AML-193 (cell line): Measurements from ENCODE around the gene MYRIP.
"Not testable (repeated sequence)": the region's sequence is repeated elsewhere in the genome, so short reads cannot be mapped to it uniquely, and the experiment has no call there.

ENCODE experiments used
- DNase-seq, 2 experiments: peaks; one replicate each; lab custom pipeline; 2025; lab: John Stamatoyannopoulos, UW

The MYRIP gene

DNA sequence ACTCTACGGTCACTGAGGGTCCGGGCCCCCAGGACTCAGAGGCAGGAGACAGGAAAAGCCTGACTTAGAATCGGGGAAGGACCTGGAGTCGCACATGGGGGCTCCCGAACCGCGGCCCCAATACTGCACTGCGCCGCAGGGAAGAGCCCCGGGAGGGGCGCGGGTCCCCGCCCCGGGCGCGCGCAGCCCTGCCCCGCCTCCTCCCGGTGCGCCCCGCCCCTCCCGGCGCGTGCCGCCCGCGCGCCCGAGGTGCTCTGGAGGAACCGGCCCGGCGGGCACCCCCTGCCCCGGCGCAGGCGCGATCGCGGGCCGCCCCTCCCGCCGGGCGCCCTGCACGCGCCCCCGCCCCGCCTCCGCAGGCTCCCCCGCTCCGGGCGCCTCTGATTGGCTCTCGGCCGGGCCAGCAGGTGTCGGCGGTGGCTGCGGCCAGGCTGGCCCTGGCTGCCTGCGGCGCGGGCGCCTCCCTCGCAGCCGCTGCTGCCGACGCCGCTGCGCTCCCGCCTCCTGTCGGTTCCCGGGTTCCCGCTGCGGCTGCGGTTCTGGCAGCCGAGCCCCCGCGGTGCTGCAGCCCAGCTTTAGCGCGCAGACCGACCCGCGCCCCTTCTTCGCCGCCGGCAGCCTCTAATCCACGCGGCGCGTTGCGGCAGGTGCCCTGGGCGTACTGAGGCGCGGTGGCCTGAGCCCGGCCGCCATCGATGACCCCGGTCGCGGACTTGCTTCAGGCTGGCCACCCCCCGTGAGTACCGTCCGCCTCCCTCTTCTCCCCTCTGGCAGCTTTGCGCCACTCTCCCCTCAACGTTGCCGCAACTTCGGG, at the start of gene MYRIP:
TSS of gene MYRIP (plus strand) at position 429 of the 814 bp plus-strand sequence. CDS start 91,208 bp downstream, outside the sequence.
- DNase-seq = peak; percentile 36 to 50

DNA sequence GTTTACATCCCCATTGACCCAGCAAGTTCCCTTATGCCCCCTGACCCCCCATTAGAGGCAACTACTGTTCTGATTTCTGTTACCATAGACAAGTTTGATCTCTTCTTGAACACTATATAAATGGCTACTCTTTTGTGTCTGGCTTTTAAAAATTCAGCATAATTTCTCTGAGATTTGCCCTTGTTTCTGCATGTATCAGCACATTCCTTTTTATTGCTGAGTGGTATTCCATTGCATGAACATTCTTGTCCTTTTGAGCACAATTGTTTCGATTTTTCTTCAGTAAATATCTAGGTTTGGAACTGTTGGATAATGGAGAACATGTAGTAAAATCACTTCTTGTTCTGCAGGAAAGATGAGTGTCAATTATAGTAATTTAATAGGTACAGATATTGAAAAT, 49.1 kb upstream of the MYRIP start:
- no peak for DNase-seq

DNA sequence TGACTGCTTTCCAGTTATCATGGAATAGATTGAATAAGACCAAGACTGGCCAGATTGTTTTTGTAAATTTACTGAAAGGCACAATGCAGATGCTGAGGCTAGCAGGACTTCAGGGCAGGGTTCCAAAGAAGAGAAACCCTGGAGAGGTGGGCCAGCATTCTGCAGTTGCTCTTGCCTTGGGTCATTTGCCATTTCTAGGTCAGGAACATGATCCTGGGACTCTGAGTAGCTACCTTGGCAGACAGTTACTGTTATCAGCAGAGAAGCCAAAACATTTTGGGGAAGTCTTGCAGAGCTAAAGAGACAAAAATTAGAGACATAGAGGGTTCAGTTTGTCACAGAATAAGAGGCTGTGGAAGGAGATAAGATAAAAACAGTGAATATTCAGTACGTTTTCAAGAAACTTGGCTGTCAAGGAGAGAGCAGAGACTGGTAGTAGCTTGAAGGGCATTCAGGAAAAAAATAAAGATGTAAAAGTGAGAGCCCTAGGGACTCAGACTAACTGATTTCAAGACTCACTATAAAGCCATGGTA, 46.8 kb upstream of the MYRIP start:
- DNase-seq = no peak

DNA sequence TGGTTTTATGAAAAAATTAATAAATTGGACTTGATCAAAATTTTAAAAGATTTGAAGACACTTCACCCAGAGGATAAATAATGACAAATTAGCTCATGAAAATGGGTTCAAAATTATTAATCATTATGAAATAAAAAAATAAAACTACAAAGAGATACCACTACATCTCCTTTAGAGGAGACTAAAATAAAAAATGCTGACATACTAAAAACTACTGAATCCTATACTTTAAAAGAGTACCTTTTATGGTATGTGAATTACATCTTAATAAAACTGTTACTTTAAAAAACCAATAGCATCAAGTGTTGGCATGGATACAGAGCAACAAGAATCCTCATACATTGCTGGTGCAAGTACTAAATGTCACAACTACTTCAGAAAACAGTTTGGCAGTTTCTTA, 46.0 kb upstream of the MYRIP start:
- no peak for DNase-seq

DNA sequence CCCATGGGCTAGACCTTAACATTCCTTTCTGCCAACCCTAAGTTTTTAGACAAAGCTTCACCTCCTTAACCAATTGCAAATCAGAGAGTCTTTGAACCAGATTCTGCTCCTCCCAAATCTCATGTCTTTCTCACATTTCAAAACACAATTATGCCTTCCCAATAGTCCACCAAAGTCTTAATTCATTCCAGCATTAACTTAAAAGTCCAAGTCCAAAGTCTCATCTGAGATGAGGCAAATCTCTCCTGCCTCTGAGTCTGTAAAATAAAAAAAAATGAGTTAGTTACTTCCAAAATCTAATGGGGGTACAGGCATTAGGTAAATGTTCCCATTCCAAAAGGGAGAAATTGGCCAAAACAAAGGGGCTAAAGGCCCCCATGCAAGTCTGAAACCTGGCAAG, 43.8 kb upstream of the MYRIP start:
- DNase-seq = no peak

DNA sequence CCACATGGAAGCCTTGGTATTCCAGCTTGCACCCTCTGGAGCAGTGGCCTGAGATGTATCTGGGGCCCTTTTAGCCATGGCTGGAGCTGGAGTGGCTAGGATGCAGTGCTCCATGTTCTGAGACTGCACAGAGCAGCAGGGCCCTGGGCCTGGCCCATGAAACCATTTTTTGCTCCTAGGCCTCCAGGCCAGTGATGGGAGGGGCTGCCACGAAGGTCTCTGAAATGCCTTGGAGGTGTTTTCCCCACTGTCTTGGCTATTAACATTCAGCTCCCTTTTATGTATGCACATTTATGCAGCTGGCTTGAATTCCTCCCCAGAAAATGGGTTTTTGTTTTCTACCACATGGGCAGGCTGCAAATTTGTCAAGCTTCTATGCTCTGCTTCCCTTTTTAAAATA, 43.0 kb upstream of the MYRIP start:
- DNase-seq = no peak

DNA sequence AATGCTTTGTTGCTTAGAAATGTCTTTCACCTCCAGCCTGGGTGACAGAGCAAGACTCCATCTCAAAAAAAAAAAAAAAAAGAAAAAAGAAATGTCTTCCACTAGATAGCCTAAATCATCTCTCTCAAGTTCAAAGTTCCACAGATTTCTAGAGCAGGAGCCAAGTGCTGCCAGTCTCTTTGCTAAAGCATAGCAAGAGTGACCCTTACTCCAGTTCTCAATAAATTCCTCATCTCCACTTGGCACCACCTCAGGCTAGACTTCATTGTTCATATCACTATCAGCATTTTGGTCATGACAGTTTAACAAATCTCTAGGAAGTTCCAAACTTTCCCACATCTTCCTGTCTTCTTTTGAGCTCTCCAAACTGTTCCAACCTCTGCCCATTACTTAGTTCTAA, 42.5 kb upstream of the MYRIP start:
- DNase-seq = not testable (repeated sequence)

DNA sequence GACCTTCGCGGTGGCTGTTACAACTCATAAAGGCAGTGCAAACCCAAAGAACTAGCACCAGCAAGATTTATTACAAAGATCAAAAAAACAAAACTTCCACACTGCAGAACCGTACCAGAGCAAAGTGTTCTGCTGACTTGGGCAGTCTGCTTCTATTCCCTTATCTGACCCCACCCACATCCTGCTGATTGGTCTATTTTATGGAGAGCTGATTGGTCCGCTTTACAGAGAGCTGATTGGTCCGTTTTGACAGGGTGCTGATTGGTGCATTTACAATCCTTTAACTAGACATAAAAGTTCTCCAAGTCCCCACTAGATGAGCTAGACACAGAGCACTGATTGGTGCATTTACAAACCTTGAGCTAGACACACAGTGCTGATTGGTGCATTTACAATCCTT, 31.2 kb upstream of the MYRIP start:
- not testable (repeated sequence) for DNase-seq

DNA sequence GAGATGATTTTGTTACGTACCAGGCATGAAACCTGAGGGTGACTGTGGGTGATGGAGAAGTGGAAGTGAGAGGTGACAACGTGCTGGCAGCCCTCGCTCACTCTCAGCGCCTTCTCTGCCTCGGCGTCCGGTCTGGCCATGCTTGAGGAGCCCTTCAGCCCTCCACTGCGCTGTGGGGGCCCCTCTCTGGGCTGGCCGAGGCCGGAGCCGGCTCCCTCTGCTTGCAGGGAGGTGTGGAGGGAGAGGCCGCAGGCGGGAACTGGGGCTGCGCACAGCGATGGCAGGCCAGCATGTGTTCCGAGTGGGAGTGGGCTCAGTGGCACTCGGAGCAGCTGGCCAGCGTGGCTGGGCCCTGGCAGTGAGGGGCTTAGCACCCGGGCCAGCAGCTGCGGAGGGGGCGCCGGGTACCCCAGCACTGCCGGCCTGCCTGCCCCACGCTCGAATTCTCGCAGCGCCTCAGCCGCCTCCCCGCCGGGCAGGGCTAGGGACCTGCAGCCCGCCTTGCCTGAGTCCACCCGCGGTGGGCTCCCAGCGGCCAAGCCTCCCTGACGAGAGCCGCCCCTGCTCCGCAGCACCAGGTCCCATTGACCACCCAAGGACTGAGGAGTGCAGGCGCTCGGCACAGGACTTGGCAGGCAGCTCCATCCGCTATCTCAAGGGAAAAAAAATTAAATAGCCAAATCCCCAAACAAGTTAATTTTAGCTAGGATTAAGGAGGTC, 29.7 kb upstream of the MYRIP start:
- DNase-seq = no peak

DNA sequence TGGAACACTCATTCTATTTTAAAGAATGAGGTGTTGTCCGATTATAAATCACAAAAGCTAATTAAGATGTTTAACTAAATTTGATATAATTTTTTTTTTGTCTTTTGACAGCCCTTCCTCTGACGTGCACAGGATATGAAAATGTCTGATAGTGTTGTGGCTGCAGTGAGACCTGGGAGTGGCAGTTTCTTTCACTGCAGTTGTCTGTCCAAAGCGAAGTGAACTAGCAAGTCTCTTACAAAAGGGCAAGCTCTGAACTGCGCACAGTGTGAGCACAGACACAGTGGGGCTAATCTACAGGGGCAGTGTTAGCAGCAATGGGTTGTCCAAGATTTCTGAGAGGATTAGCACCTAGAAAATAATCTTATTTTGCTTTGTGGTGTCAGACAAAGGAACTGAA, 29.1 kb upstream of the MYRIP start:
- DNase-seq = no peak

DNA sequence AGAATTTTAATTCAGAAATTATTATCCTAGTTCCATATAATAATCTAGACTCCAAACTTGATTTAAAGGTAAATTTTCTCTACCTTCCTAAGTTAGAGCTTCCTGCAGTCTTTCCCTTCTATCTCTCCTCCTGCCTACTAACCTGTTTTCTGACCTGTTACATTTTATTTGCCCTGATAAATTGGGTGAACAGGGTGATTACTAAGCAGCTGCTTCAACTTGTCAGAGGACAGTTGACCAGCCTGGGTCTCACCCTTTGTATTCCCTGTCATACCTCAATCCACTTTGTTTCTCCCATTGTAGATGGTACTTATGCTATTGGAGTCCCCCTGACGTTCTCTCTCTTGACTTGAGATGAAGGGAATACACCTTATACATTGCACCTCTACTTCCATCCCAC, 28.4 kb upstream of the MYRIP start:
- DNase-seq = no peak

DNA sequence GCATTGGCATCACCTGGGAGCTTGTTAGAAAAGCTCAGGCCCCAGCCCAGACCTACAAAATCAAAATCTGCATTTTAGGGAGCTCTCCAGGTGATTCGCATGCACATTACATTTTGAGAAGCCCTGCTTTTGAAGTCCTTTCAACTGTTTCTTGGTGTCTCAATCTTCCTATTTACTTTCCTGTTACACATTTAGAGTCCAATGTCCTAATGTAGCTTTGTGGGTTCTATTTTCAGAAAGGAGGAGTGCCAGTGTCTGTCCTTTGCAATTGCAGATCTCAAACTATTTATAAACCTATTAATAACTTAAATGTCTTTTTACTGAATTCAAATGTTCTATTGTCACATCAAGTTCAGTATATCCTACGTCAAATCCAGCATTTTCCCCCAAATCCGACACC, 27.8 kb upstream of the MYRIP start:
- no peak for DNase-seq

DNA sequence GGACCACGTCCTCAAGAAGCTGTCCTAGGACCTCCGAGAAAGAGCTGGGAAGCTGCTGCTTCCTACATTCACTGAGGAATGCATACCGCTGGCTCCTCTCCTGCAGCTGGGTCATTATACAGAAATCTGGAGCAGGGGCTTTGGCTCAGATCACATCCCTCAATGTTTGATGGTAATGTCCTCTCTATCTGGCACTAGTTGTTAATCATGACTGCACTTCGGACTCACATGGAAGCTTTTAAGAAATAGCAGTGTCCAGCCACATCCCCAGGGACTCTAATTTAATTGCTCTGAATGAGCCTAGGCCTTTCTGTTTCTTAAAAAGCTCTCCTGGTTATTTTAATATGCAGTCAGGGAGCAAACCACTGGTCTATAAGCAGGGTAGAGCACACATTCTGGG, 25.7 kb upstream of the MYRIP start:
- no peak for DNase-seq

DNA sequence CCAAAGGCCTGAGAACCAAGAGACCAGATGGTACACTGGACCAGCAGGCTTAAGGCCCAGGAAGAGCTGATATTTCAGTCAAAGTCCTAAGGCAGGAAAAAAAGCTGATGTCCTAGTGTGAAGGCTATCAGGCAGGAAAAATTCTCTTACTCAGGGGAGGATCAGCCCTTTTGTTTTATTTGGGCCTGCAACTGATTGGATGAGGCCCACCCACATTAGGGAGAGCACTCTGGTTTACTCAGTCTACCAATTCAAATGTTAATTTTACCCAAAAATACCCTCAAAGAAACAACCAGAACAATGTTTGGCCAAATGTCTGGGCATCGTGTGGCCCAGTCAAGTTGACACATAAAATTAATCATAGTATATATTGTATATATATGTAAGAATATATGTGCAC, 24.5 kb upstream of the MYRIP start:
- DNase-seq = no peak

DNA sequence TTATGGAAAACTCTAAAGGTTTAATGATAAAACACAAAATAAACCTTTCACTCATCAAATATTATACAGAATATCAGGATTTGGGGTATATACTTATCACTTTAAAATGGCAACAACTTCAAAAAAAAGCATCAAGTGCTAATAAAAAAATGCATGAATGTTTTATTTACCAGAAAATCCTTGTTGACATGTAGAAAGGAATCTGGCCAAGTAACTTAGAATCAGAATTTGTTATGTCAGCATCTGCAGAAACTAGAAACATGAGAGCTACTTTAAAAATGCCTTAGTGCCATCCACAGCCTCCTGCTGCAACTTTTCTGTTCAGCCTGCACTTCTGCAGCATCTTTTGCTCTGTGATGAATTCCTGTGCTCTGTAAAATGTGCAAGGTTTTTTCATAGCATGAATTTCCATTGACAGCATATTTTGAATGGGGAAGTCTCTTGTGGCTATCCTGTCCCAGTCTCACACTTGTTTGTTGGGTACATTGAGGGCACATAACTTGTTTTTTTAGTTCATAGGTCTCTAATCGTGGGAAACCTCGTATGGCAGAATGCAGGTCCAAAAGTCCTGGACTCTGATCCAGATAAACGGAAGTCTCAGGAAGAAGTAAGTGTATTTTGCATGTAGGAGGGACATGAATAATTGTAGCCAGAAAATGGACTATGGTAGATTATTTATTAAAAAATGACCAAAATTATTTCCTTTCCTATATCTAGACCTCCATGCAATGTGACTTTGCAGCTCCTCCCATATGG, 21.1 kb upstream of the MYRIP start:
- no peak for DNase-seq

DNA sequence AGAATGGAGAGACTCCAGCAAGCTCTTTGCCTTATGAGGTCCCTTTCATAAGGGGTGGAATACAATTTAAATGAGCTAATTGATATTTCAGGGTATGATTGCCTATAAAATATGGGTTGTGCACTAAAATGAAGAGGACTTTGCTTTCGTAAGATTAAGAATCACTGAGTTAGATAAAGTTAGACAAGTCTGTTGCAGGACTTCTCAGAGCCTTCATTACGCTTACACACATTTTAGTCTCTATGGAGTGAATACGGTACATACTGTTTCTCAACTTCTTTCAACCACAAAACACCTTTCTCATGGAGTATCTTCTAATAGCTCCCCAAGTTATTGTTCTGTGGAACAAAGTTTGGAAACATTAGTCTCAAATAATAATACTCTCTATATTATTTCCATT, 17.8 kb upstream of the MYRIP start:
- DNase-seq = no peak

DNA sequence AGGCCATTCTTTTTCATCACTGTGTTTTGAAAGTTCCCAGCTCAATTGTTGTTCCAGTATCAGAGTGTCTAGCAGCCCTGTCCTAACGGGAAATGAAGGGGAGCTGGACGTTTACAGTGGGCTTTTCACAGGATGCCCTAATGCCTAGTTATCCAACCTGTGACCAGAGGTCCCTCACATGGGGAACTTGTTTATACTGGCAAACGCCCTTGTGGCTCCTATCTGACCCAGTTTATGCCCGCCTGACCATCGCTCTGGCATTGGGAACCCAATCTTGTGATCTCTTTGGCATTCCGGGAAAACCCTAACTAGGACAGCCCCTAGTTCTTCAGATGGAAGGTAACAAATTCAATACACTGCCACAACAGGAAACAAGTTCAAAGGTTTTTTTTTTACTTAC, 14.5 kb upstream of the MYRIP start:
- no peak for DNase-seq

DNA sequence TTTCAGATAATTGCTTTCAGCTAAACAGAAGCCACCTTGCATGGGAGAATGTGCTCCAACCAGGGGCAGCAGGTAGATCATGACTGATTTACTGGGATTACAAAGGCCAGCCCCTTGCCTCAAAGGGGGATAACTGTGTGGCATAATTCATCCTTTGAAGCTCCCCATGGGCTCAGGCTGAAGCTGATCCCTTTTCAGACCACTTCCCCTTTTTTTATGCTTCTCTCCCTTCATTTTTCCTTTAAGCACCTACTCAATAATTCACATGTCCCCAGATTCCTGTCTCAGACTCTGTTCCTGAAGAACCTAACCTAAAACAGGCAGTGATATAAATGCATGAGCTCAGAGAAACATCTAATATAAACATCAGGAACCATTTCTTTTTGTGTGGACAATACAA, 8.2 kb upstream of the MYRIP start:
- DNase-seq = no peak

DNA sequence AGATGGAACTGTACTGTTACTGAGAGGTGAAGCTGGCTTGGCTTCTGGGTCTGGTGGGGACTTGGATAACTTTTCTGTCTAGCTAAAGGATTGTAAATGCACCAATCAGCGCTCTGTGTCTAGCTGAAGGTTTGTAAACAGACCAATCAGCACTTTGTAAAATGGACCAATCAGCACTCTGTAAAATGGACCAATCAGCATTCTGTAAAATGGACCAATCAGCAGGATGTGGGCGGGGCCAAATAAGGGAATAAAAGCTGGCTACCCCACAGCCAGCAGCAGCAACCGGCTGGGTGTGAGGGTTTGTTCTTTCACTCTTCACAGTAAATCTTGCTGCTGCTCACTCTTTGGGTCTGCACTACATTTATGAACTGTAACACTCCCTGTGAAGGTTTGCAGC, 6.9 kb upstream of the MYRIP start:
- DNase-seq = not testable (repeated sequence)

DNA sequence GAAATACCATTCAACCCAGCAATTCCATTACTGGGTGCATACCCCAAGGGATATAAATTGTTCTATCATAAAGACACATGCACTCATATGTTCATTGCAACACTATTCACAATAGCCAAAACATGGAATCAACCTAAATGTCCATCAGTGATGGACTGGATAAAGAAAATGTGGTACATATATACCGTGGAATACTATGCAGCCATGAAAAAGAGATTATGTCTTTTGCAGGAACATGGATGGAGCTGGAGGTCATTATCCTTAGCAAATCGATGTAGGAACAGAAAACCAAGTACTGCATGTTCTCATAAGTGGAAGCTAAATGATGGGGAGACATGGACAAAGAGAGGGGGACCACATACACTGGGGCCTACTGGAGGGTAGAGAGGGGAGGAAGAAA, 5.5 kb upstream of the MYRIP start:
- no peak for DNase-seq

DNA sequence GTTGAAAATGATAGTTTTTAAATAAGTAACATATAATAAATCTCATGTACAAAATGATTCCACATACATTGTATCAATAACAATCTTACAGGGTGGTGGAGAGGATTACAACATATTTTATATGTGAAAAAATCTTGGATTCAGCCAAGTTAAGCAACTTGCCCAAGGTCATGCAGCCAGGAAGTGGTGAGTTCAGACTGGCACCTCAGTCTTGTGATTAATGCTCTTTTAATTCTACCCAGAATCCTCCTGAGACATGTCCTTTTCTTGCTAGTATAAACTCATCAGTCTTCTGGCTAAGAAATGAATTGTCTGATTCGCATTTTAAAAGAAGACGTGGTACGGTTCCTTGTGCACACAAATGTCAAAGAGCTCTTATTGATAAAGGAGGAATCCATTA, 4.5 kb upstream of the MYRIP start:
- DNase-seq = peak; percentile 59 to 68

DNA sequence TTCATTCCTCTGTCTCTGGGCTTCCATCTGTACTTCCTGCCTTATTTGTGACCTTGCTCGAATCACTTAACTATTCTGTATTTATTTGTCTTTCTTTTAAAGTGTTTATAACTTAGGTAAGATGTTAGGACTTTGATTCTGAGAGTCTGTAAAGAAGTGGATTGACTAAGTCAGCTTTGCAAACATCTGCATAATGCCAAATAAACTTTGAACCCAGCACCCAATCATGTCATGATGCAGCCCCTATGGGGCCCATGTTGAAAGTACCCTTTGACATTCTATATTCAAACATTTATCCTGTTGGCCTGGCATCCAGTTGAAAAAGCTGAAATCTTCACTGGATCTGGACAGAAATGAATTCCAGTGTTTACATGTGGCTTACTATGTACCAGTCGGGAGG, 3.8 kb upstream of the MYRIP start:
- no peak for DNase-seq

DNA sequence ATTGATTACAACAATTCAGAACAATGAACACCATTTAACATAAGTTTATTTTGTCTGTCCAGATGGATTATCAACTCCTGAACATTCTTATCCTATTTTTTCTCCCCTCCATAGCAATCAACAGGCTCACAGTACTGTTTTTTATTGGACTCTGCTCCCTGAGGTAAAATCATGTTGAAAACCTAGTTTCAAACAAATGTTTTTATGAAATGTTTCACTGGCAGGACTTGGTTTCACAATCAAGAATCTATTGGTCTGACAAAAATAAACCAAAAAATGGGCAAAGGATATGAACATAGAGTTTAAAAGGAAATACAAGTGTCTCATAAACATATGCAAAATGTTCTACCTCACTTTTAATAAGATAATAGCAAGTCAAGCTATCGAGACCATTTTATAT, 2.6 kb upstream of the MYRIP start:
- no peak for DNase-seq
